Fibroblast of the conjunctiva (primary cell): ENCODE results near the gene PTPRN2.
"Not testable (repeated sequence)": the region's sequence is repeated elsewhere in the genome, so short reads cannot be mapped to it uniquely, and the experiment has no call there.

Source experiments
- DNase-seq: peaks from one replicate; pipeline ENCODE4 v3.0.0-alpha.2; 2010; ENCODE audit warnings: low read depth

PTPRN2 gene

DNA sequence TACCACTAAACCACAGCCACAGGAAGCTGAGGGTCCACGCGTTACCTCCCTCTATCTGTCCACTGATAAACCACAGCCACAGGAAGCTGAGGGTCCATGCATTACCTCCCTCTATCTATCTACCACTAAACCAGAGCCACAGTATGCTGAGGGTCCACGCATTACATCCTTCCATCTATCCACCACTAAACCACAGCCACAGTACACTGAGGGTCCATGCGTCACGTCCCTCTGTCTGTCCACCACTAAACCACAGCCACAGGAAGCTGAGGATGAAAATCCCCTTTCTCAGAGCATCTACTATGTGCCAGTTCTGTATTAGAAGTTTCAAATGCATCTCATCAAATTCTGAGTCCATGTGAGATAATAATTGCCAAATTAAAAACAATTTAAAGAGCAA is 661.5 kb downstream of the PTPRN2 start:
- DNase-seq: no peak

DNA sequence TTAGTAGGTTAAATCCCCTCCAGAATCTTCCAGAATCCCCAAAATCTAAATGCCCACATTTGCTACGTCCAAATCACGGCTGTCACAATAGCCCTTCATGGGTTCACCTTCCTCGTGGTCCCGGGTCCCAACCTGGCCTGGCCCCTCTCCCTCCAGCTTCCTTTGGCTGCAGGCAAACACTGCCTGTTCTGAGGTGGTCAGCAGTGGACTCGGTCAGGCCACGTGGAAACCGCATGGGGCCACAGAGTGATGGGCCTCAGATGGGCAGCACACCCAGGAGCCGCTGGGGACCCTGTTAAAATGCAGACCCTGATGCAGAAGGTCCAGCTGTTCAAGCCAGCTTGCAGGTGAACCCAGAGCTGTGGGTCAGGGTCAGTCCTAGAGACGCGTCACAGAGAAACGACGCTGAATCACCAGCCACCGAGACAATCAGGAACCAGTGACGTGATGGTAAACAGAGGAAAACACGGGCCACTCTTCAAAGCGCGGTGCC is 662.2 kb downstream of the PTPRN2 start:
- no peak for DNase-seq

DNA sequence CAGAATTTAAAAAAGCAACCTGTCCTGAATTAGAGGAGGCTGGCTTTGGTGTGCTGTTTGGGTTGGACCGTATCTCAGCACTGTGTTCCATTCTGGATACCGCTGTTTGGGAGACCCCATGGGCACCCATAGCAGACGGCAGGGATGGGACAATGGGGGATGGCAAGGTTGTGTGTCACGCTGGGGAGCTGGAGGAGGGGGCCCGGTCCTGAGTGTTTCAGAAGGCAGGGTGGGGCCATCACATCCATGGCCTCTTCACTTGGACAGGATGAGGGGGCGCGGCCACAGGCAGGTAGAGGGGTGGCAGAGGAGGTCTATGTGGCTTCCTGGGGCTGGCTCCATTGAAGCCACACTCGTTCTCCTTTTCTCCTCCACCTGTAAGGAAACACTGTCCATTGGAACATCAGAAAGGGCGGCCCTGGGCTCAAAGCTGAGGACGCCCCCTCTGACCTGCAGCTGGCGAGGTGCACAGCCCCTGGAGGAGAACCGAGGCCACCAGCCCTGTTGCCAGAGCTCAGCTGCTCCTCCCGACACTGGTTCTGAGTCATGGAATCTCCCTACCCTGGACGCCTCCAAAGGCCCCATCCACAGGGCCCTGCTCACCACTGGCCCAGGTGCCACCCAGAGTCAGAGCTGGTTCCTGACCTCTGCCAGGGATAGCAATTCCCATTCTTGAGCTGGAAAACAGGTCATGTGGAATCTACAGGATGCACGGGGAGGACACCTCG is 663.6 kb downstream of the PTPRN2 start:
- DNase-seq: no peak

- DNase-seq: no peak
Observed at GRCh38 chr7:157922576-157922975, 665.0 kb downstream of the PTPRN2 start.

DNA sequence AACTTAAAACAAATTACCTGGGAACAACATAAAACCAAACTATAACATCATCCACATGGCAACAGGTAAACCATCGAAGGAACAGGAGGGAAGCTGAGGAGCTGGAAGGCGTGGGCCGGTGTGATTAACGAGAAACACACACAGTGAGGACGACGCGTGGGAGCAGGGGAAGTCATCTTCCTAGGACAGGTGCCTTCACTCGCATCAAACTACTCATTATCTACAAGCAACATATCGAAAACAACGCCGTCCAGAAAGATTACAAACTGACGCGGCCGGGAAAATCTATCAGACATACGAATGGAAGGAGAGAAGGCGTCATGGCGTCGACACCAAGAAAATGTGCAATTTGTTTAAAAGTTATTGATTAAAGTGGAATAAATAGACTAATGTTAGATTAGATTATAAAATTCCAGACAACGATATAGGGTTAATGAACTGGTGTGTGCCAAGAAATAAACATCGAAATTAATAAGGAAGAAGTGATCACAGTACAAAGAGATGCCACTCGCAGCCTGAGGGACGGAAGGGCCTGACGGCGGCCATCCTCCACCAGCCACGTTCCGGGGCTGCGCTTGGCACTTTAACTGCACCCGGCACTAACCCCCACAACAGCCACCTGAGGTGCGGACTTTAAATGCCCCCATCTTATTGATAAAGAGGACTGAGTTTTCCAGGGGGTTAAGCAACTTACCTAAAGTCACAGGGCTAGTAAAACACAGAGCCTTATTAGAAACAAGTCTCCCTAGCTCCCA is 669.1 kb downstream of the PTPRN2 start:
- no peak for DNase-seq

DNA sequence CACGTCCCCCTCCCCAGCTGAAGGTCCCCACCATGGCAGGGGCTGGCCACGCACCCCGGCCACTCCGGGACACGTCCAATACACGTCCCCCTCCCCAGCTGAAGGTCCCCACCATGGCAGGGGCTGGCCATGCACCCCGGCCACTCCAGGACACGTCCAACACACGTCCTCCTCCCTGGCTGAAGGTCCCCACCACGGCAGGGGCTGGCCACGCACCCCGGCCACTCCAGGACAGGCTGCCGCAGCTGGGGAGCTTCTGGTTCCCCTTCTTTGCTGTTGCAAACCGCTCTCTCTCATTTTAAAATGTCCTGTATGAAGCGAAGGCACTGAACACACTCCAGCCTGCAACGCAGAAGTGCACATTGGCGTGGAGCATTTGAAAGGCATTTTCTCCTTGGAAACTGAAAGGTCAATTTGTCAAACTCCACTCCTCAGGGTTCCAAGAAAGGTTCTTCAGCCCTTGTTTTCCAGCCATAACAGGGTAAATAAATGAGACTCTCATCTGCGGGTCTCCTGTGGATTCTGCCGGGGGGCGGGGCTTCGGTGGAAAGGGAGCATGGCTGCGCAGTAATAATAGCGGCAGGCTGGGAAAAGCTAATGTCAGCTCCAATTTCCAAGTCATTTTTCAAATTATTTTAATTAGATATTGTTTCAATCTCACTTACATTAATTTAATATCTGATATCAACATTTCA is 670.5 kb downstream of the PTPRN2 start:
- no peak for DNase-seq

DNA sequence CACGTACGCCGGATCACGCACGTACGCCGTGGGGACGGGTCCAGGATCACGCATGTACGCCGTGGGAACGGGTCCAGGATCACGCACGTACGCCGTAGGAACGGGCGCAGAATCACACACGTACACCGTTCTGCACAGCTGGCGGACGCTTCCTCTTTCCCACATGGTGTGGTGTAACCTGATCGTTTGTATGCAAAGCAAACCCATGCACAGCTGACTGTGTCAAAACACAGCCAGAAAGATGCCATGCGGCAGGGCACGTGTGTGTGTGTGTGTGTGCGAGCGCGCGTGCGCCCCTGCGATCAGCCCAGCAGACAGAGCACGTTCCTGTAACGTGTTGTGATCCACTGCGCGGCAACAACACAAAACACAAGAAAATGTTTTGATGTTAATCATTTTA is 677.2 kb downstream of the PTPRN2 start:
- DNase-seq: no peak

GRCh38 chr7:157910045-157910444 is 677.6 kb downstream of the PTPRN2 start:
- DNase-seq: not testable (repeated sequence)

GRCh38 chr7:157909370-157909769 is 678.3 kb downstream of the PTPRN2 start:
- DNase-seq: no peak

DNA sequence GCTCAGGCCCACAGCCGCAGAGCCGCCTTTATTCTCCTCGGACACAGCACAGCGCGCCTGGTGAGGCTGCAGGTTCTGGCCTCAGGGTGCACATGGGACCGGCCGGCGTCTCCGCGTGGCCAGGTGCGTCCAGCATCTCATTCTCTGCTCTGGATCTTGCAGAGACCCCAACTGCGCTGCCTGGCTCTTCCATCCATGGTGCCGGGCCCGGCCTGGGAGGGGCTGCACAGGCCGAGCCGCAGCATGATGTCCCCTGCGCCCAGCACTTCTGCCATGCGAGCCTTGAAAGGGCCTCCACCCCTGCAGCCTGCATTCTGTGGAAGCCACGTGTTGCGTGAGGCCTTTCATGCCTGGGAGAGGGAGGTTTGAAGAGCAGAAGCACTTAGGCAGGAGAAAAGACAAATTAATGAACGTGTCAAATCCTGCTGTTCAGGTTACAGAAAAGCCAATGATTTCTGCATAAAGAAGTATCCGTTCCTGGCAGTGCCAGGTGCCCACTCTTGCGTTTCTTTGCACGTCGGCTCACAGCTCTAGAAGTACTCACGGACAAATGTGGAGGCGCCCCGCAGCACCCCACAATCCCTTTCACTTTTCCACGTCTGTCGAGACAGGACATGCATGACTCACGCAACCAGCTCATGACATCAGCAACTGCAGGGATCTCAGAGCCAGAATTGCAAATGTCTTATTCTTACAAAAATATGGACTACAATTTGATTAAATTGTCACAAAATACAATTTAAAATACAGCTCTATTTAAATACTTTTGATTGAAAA is 679.4 kb downstream of the PTPRN2 start:
- no peak for DNase-seq

DNA sequence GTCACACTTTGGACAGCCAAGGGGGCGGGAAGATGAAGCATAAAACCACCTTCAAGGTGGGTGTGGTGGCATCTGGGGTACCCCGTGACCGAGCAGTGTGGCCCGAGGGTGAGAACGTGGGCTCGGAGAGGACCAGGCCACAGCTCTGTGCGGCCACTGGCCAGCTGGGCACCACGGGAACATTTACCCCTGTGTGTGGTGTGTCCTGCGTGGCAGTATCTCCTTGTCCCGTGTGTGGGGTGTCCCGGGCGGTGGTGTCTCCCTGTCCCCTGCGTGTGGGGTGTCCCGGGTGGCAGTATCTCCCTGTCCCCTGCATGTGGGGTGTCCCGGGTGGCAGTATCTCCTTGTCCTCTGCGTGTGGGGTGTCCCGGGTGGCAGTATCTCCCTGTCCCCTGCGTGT is 680.5 kb downstream of the PTPRN2 start:
- DNase-seq: no peak

GRCh38 chr7:157906583-157906982 is 681.0 kb downstream of the PTPRN2 start:
- no peak for DNase-seq

DNA sequence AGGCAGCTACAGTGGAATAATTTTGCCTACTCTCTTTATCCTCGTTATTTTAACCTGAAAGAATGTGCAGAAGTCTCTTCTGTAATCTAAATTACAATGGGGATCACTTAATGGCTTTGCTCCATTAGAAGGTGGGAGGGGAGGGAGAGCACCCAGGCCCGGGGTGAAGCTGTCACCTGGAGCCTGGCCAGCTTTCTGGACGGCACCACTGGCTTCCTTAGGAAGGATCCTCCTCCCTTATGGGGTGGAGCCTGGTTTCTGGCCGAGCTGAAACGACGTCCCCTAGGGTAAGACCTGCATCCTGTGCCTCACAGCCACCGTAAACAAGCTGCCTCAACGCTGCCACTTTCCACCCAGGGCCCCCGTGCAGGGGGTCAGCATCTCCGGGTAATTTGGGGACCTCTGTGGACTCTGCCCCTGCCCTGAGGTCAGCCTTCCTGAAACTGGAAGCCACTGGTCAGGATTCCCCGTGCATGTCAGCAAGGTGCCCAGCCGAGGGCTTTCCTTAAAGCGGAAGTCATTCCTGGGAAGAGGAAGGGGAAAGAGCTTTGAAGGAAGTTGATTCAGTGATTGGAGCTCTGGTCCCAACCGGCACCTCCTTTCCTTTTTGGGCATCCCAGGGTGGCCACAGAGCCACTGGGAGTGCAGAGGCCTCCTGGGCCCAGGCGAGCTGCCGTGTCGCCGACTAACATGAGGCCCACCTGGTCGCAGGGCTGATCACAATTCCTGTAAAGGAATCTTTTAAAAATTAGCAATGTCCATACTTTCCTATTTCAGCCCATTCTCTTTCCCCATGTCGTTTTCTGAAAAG is 681.8 kb downstream of the PTPRN2 start:
- DNase-seq: no peak

DNA sequence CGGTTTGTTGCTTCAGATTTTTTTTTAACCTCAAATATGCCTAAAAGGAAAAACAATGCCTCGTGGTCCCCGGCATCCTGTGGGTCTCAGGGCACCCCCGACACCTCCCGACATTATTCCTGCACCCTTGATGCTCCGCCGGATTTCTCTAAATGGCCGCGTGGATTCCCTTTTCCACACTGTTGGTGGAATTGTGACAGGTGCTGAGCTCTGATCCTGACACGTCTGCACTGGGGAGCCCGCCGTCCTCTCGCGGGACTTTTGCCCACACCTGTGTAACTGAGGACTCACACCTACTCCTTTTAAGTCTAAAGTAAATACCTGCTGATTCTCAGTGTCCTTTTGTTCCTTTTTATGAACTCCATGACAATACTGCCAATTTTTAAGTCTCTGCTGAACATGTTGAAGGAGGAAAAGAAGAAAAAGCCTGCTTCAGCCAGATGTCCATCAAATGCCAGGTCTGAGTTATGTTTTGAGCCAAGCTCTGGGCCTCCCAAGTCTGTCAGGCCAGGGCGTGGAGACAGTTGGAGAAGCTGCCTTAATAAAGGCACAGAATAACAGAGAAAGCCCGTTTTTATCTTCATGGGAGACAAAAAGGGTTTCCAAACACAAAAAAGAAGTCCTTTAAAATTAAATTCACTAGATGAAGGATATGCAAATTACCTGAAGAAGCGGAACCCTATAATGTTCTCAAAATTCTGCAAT is 682.6 kb downstream of the PTPRN2 start:
- no peak for DNase-seq

DNA sequence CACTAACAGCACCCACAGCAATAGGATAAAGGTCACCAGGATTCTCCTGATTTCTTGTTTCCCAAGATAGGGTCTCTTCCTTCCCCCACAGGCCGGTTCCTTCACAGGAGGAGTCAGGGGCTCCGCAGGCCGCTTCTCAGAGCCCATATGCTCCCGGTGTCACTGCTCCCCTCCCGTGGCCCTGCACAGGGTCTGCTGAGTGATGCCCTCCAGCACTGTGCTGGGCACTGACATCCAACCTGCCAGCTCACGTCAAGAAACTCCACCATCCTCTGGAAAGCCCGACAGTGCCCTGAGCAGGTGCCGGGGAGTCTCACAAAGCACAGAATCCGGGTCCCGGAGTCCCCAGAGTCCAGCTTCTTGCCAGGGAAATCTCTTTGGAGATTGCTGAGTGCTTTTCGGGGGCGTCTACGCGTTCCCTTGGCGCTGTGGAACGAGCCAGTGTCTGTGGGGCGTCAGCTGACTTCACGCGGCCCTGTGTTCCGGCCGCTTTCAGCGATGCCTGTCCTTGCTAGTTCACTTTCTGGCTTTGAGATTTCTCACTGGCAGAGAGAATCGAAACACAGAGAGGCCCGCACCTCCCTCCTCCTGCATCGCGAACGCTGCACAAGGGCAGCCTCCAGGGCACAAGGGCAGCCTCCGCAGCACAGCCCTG is 683.3 kb downstream of the PTPRN2 start:
- DNase-seq: no peak

DNA sequence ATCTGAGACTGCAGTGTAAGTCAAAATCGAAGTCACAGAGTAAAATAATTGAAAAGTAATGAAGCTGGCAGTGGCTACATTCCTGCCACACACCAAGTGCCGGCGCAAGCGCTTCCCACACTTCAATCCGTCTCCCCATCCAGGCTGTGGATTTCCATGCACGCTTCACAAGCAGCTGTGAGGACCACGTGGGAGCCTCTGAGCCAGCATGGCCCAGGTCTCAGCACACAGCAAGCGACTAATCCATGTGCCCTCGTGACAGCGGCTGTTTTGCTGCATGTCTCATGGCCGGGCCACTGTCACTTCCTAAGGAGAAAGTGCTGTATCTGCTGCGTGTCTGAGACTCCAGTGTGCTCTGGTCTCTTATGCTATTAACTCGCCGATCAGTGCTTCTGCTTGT is 683.9 kb downstream of the PTPRN2 start:
- DNase-seq: no peak

DNA sequence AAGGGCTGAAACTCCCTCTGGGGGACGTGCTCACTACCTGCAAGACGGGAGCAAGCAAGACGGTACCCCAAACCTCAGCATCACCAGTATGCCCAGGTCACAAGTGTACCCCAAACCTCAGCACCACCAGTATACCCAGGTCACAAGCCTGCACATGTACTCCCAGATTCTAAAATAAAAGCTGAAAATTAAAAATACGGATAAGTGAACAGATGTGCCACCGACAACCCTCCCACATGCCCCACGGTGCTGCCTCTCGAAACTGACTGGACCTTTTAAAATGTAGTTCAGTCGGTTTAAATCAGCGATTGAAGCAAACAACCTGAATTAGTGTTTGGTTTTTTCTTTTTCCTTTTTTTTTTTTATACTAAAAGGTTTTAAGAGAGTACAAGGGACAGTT is 684.3 kb downstream of the PTPRN2 start:
- DNase-seq: no peak

- DNase-seq: not testable (repeated sequence)
Observed at GRCh38 chr7:157901816-157902610, 685.6 kb downstream of the PTPRN2 start.

DNA sequence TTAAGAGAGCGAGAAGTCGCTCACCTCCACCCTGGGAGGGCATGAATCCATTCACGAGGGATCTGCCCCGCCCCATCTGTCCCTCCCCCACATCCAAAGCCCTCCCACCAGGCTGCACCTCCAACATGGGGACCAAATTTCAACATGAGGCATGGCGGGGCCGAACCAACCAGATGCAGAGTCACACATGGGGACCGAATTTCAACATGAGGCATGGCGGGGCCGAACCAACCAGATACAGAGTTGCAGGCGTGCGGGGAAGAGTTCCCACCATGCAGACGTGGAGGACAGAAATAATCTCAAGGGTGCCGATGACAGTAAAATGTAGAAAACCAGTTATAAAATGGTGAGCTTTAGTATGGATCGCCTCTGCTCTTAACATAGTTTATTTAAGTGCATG is 686.5 kb downstream of the PTPRN2 start:
- no peak for DNase-seq
